A673 (cell line): ENCODE results near the gene SMPX. TPM values are rescaled to one million over a fixed set of nuclear protein-coding genes. Genes with fewer than 3 reads are reported as not detected.

Experiments used
- BruUV-seq: library from RNA; stranded (reverse); fragments of 400-500 nt; replicated peaks from 2 replicates; lab custom pipeline; 2021; lab: Mats Ljungman, UMichigan
- CTCF ChIA-PET: fragments of 300-600 bp; sonication (Branson Sonifier 250); formaldehyde crosslinking; loops from one replicate; lab custom pipeline; 2022; ENCODE audit warnings: antibody characterized with exemption; lab: Charles Lee
- POLR2A ChIA-PET: fragments of 300-600 bp; sonication (Branson Sonifier 250); formaldehyde crosslinking; loops from one replicate; lab custom pipeline; 2022; ENCODE audit warnings: antibody characterized with exemption; ENCODE audit not compliant: low non-redundant PET; lab: Charles Lee
- DNase-seq: peaks from one replicate; pipeline ENCODE4 v3.0.0-alpha.2; 2015; ENCODE audit warnings: low spot score
- H3K27ac ChIP-seq: fragments of 200-600 bp; sonication (generic); 2 replicates; pipeline ENCODE4 v1.5.1; 2016; ENCODE audit warnings: mixed run types, low read depth, mild to moderate bottlenecking, mixed read lengths, antibody characterized with exemption, low read length; ENCODE audit not compliant: poor library complexity, severe bottlenecking
- H3K27me3 ChIP-seq: fragments of 200-600 bp; sonication (generic); replicated peaks from 2 replicates; pipeline ENCODE4 v1.6.1; 2017; ENCODE audit warnings: mixed run types, low read depth, mild to moderate bottlenecking, mixed read lengths, antibody characterized with exemption, low read length; ENCODE audit not compliant: insufficient read depth, poor library complexity
- H3K36me3 ChIP-seq: fragments of 200-600 bp; sonication (generic); 2 replicates; pipeline ENCODE4 v1.6.1; 2016; ENCODE audit warnings: mixed run types, mild to moderate bottlenecking, mixed read lengths, antibody characterized with exemption, low read length; ENCODE audit not compliant: insufficient read depth, poor library complexity, severe bottlenecking
- H3K4me1 ChIP-seq: fragments of 200-600 bp; sonication (generic); 2 replicates; pipeline ENCODE4 v1.6.1; 2017; ENCODE audit warnings: mixed run types, mild to moderate bottlenecking, mixed read lengths, antibody characterized with exemption, low read length; ENCODE audit not compliant: insufficient read depth, poor library complexity, severe bottlenecking
- H3K4me3 ChIP-seq: fragments of 200-600 bp; sonication (generic); 2 replicates; pipeline ENCODE4 v1.5.1; 2016; ENCODE audit warnings: low read depth, mixed run types, mild to moderate bottlenecking, mixed read lengths, low read length; ENCODE audit not compliant: poor library complexity, severe bottlenecking
- H3K9me3 ChIP-seq: fragments of 200-600 bp; sonication (generic); 2 replicates; pipeline ENCODE4 v1.6.1; 2016; ENCODE audit warnings: mixed run types, low read depth, mild to moderate bottlenecking, mixed read lengths, antibody characterized with exemption, low read length; ENCODE audit not compliant: poor library complexity, severe bottlenecking
- EZH2 ChIP-seq: fragments of 200-600 bp; sonication (generic); IDR thresholded peaks from 2 replicates; pipeline ENCODE4 v1.6.1; 2017; ENCODE audit warnings: borderline replicate concordance, low read depth, mild to moderate bottlenecking, mixed read lengths, antibody characterized with exemption, low read length; ENCODE audit not compliant: poor library complexity, severe bottlenecking
- intact Hi-C: fragments of 100-400 bp; cut with micrococcal nuclease; formaldehyde crosslinking; loops from one replicate; pipeline ENCODE4 v1.10.0; 2022; ENCODE audit not compliant: unreplicated experiment
- total RNA-seq: library from RNA; stranded (reverse); gene quantifications from 2 replicates; pipeline ENCODE4 v1.2.3, GENCODE V29; 2021
- TF ChIP-seq, protein P1 (sequence below): fragments of 300-800, 200-600 bp; sonication (generic); conservative IDR thresholded peaks from 2 replicates; pipeline ENCODE4 v1.5.1; 2017; ENCODE audit warnings: low read depth, mild to moderate bottlenecking, antibody characterized with exemption, low read length, moderate library complexity, mixed read lengths

Gene SMPX
- total RNA-seq, 1 experiment from 2014 or later = not detected

GRCh38 chrX:21715337-21715736 is 42.6 kb downstream of the SMPX start:
- TF ChIP-seq EZH2 = no peak
- TF ChIP-seq, protein P1, sequence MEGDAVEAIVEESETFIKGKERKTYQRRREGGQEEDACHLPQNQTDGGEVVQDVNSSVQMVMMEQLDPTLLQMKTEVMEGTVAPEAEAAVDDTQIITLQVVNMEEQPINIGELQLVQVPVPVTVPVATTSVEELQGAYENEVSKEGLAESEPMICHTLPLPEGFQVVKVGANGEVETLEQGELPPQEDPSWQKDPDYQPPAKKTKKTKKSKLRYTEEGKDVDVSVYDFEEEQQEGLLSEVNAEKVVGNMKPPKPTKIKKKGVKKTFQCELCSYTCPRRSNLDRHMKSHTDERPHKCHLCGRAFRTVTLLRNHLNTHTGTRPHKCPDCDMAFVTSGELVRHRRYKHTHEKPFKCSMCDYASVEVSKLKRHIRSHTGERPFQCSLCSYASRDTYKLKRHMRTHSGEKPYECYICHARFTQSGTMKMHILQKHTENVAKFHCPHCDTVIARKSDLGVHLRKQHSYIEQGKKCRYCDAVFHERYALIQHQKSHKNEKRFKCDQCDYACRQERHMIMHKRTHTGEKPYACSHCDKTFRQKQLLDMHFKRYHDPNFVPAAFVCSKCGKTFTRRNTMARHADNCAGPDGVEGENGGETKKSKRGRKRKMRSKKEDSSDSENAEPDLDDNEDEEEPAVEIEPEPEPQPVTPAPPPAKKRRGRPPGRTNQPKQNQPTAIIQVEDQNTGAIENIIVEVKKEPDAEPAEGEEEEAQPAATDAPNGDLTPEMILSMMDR = no peak
- Histone ChIP-seq H3K9me3 (no peaks in the 10 kb centered on the region), H3K27me3 (no peaks in the 10 kb centered on the region), H3K4me3 (no peak overlapping the region), H3K4me1 (no peaks in the 10 kb centered on the region), H3K36me3 (no peaks in the 10 kb centered on the region), H3K27ac (no peak overlapping the region)
- no TSS peak for BruUV-seq
- CTCF ChIA-PET = no interaction called here
- POLR2A ChIA-PET = no interaction called here
- intact Hi-C loops = no loop called here
- no peak for DNase-seq

- Histone ChIP-seq H3K9me3 (no peaks in the 10 kb centered on the region), H3K27me3 (no peaks in the 10 kb centered on the region), H3K4me3 (no peak overlapping the region), H3K4me1 (no peaks in the 10 kb centered on the region), H3K27ac (no peak overlapping the region), H3K36me3 (no peaks in the 10 kb centered on the region)
- intact Hi-C loops = no loop called here
- no peak for DNase-seq
- TF ChIP-seq EZH2 = no peak
- TF ChIP-seq, protein P1 = no peak
- no TSS peak for BruUV-seq
- POLR2A ChIA-PET = no interaction called here
- CTCF ChIA-PET = no interaction called here
Observed at GRCh38 chrX:21711848-21712197, 46.1 kb downstream of the SMPX start.

GRCh38 chrX:21711129-21711847 is 46.6 kb downstream of the SMPX start:
- ChIA-PET POLR2A (no interaction called here), CTCF (no interaction called here)
- BruUV-seq = no TSS peak

DNA sequence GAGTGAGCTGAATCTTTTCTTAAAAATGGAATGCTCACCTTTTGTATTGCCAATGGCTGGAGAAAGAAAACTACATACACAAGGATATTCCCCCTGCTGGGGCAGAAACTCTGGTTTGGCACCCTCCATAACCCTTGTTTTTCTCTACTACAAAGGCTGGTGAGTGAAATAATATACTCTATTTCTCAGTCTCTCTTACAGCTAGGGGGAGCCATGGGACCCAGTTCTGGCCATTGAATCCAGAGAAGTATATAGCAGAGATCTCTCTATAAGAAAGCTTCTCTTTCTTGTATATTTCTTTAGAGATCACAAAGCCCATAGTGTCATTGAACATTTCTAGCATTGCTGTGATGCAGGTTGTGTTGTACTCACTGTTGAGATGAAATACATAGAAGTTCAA is 49.8 kb downstream of the SMPX start:
- Histone ChIP-seq H3K36me3 (no peaks in the 10 kb centered on the region), H3K27ac (no peak overlapping the region), H3K4me3 (no peak overlapping the region), H3K27me3 (no peaks in the 10 kb centered on the region), H3K9me3 (no peaks in the 10 kb centered on the region), H3K4me1 (no peaks in the 10 kb centered on the region)
- BruUV-seq = no TSS peak
- CTCF ChIA-PET = interaction anchor here (1.2 kb wide), 1 partner anchor 268 kb away, joined by 3 read pairs; no protein-coding TSS in a partner anchor
- peak; percentile 25 for DNase-seq
- TF ChIP-seq EZH2 = no peak
- TF ChIP-seq, protein P1 = peak; percentile 51
- POLR2A ChIA-PET = no interaction called here
- intact Hi-C loops = no loop called here

More at GRCh38 chrX:21711129-21711847, 46.6 kb downstream of the SMPX start:
- no peak overlapping the region for H3K4me3 ChIP-seq
- no peaks in the 10 kb centered on the region for H3K4me1 ChIP-seq
- no peak overlapping the region for H3K27ac ChIP-seq
- no peak for DNase-seq
- H3K36me3 ChIP-seq = no peaks in the 10 kb centered on the region
- H3K27me3 ChIP-seq = no peaks in the 10 kb centered on the region
- H3K9me3 ChIP-seq = no peaks in the 10 kb centered on the region
- intact Hi-C loops = no loop called here
- no peak for TF ChIP-seq EZH2
